NCI-H128 (cell line): ENCODE measurements around the gene LPAR2.
"Not testable (repeated sequence)": the region's sequence is repeated elsewhere in the genome, so short reads cannot be mapped to it uniquely, and the experiment has no call there.

ENCODE experiments used
- DNase-seq: peaks from one replicate; lab custom pipeline; 2025; ENCODE audit not compliant: unreplicated experiment; lab: John Stamatoyannopoulos, UW

LPAR2 gene

GRCh38 chr19:19627621-19628500, at the start of gene LPAR2:
Gene LPAR2 (minus strand): TSS chr19:19628220. CDS start chr19:19627275, 945 bp downstream.
- peak; percentile 14 for DNase-seq

DNA sequence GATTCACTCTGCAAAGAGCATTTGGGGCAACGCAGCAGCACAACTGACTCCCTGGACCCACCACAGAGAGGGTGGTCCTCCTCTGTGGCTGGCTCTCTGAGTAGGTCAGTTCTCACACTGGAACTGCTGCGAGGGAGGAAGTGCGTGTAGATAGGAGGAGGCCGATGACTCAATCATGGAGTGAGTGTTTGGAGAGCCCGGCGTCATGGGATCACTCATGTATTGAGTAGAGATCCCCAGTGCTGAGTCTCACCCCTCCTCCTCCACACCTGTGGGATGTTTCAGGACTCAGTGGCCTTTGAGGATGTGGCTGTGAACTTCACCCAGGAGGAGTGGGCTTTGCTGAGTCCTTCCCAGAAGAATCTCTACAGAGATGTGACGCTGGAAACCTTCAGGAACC, 49.6 kb upstream of the LPAR2 start:
- no peak for DNase-seq

GRCh38 chr19:19674315-19674714, 46.3 kb upstream of the LPAR2 start:
- DNase-seq = no peak

- DNase-seq = no peak
Observed at GRCh38 chr19:19672816-19673215, 44.8 kb upstream of the LPAR2 start.

DNA sequence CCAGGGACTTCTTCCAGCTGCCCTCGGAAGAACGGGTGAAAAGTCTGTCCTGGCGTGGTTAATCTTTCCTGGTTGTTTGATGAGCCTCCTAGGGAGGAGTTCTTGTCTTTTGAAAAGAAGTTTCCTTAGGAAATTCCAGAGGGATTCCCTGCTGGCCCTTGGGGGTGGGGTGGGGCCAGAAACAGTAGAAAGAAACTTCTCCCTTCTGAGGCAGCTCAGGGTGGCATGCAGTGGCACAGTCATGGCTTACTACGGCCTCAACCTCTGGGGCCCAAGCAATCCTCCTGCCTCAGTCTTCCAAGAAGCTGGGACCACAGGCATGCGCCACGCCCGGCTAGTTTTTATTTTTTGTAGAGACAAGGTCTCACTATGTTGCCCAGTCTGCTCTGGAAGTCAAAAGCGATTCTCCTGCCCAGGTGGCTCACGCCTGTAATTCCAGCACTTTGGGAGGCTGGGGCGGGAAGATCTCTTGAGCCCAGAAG, 42.1 kb upstream of the LPAR2 start:
- no peak for DNase-seq

DNA sequence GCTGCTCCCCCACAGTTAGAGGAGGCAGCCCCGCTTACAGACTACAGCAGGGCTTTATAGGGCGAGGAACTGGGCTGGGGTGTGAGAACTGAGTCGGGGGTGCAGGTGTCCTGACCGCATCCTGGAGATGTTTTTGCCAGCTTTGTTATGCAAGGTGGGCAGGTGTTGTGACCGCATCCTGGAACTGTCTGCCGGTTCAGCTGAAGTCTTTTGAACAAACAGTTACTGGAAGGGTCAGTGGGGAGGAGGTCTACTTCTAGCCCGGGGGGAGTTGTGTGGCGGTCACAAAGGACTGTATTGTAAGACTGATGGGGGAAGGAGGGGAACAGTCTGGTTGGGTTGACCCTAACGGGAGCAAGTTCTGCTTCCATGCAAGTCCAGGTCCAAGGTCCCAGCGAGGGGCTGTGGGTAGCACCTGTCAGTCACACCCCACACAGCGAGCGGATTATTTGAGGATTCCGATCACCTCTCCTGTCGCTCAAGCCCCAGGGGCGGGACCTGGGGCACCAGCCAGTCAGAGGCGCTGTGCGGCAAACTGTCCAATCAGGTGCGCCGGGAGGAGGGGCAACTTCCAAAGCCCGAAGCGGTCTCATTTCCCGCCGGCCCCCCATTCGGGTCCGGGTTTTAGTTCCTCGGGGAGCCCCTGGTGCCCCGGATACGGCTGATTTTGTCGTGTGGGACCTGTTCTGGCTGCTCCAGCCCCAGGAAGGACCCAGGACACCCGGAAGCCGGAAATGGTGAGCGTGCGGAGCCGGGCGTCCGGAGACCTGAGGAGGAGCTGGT, 40.4 kb upstream of the LPAR2 start, which contains the start of gene ZNF101:
Gene ZNF101 (plus strand): TSS at position 610 of the 783 bp plus-strand sequence. CDS start 125 bp downstream, at position 735.
- peak; percentile 95 for DNase-seq

DNA sequence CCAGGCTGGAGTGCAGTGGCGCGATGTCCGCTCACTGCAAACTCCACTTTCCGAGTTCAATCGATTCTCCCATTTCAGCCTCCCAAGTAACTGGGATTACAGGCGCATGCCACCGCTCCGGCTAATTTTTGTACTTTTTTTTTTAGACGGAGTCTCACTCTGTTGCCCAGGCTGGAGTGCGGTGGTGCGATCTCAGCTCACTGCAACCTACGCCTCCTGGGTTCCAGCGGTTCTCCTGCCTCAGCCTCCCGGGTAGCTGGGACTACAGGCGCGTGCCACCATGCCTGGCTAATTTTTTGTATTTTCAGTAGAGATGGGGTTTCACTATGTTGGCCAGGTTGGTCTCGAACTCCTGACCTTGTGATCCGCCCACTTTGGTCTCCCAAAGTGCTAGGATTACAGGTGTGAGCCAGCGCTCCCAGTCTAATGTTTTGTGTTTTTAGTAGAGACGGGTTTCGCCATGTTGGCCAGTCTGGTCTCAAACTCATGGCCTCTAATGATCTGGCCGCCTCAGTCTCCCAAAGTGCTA, 37.5 kb upstream of the LPAR2 start:
- DNase-seq = not testable (repeated sequence)

DNA sequence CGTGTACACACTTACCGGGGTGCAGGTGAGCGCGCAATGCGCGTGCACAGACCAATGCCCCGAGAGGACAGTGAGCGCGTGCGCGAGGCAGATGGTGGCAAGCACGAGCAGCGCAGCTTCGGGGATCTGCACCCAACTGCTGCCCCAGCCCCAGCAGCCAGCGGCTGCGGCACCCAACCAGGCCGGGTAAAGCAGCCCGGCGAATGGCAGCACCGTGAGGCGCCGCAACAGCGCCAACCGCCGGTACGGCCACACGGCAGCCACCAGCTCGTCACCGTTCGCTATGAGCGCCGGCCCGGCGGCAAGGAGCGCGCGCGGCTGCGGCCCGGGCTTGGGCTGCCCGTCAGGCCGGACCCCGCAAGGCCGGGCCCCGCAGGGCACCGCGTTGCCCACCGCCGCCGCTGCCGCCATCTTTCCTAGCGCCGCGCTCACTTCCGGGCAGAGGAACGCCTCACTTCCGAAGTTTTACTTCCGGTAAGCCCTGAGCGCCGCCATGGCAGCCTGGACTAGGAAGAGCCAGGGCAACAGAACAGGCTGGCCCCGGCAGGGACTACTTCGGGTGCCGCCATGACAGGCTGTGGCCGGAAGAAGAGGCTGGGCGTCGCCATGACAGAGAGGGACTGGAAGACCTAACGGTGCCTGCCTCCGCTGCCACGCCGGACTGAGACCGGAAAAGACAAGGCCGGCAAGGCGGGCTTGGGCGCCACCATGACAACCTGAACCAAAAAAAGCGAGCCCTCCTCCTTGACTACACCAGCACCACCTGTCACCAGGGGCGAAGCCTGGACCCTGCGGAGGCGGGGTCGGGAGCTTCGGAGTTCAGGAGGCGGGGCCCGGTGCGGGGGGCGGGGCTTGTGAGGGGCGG, 35.5 kb upstream of the LPAR2 start, which contains the start of gene ATP13A1:
Gene ATP13A1 (minus strand): TSS at position 421 of the 865 bp plus-strand sequence. CDS start 10 bp downstream, at position 411.
- DNase-seq = peak; percentile 96

- DNase-seq = no peak
Observed at GRCh38 chr19:19662871-19663255, 34.8 kb upstream of the LPAR2 start.

GRCh38 chr19:19662344-19662743, 34.3 kb upstream of the LPAR2 start:
- DNase-seq = no peak

DNA sequence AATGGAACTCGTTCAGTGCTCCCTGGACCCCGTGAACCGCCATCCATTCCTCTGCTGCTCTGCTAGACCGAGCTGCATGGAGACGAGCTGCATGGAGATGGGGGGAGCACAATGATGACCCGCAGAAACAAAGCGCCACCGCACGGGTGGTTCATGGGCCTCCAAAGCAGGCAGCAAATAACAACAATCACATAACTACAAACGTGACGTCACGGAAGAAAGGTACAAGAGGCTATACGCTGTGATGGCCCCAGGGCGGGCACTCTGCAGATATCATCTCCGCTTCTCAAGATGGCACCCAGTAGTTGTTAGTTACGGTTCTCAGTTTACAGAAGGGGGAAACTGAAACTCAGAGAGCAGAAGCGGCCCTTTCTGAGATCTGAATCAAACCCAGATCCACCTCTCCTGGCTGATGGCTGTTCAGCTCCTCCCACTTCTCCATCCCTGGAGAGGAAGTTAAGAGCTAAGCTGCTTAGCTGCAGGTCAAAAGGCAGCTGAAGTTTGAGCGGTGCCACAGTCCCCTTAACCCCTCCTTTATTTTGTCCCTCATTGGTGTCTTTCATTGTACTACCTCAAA, 33.7 kb upstream of the LPAR2 start:
- DNase-seq = no peak

DNA sequence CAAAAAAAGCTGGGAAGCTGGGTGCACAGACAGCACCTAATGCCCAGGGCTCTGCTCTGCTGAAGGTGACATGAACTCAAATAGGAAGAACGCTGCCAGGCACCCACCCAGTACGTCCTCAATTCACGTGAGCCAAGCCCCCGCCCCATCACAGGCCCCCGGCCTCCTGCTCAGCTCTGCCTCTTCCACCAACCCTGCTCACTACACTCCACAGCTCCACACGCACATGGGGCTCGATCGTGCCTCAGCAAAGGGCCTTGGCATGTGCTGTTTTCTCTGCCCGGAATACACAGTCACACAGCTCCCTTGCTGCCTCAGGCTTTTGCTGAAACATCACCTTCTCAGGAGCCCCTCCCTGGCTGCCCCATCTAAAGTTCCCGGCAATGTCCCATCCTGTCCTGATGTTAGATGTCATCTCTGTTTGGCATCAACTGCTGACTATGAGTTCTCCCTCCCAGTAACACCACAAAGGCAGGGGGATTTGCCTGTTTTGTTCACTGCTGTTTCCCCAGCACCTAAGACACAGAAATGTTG, 33.2 kb upstream of the LPAR2 start:
- DNase-seq = no peak

DNA sequence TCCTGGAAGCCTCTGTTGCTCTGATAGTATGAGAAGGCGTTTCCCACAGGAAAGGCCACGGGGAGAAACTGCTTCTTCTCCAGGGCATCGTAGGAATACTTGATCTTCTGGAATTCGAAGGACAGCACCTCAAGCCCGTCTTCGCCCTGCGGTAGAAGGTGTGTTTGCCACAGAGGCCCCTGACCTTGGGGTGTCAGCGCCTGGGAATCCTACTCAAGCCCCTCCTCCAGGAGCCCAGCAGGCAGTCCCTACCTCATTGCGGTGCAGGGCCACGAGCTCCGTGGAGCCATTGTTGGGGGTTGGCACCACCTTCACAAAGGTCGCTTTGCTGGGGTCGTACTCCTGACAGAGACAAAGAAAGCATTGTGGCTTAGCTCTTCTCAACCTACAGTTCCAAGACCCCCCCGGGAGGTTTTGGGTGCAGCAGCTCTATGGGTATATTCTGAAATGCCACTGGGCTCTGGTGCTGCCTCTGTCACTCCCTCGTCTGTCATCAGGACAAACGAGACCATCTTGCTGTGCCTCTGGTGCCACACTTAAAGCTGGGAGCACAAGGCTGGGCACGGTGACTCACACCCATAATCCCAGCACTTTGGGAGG, 31.7 kb upstream of the LPAR2 start:
- DNase-seq = no peak

DNA sequence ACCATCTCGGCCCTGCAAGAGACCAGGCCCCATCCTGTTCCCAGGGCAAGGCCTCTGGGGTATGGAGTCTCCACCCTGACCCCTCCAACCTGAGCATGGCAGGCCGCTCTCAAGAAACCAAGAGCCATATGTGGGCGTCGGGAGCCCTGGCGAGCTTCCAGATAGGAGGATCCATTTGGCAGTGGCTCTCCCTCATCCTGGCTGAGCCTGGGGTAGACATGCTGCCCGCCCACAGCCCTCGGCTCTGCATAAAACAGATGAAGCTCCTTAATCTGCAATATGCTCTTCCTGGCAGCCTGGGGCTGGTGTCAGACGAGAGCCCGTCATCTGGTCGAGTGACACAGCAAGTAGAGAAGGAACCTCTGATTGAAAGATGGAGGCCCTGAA, 29.4 kb upstream of the LPAR2 start:
- DNase-seq = no peak

GRCh38 chr19:19656451-19657396, 28.7 kb upstream of the LPAR2 start:
- DNase-seq = no peak

GRCh38 chr19:19655641-19656343, 27.8 kb upstream of the LPAR2 start:
- no peak for DNase-seq

DNA sequence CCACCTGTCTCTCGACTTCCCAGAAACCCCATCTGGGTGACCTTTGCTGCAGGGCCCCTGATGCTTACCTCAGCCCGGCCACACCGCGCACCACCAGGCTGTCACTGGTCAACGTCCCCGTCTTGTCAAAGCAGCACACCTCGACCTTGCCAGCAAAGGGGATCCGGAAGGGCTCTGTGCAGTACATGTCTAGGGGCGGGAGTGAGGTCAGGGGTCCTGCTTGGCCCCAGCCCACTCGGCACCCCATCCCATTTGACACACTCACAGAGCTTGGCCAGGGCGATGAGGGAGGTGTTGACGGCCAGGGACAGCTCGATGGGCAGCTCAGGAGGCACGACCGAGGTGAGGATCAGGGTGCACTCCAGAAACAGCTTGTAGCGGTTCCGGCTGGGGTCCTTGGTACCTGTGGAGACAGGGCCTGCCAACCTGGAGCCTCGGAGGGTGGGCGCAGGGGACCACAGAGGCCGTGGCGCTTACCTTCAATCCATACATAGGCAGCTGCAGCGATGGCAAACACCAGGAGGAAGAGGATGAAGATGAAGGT, 27.1 kb upstream of the LPAR2 start:
- DNase-seq = no peak
